Bone marrow (tissue), 2 donors: ENCODE measurements around the gene ARRB2.

Experiments
- DNase-seq, 2 donors: peaks; one replicate each; lab custom pipeline; 2025; lab: John Stamatoyannopoulos, UW

The ARRB2 gene

GRCh38 chr17:4759776-4760236 lies 49.4 kb downstream of the ARRB2 start:
- no peak for DNase-seq

DNA sequence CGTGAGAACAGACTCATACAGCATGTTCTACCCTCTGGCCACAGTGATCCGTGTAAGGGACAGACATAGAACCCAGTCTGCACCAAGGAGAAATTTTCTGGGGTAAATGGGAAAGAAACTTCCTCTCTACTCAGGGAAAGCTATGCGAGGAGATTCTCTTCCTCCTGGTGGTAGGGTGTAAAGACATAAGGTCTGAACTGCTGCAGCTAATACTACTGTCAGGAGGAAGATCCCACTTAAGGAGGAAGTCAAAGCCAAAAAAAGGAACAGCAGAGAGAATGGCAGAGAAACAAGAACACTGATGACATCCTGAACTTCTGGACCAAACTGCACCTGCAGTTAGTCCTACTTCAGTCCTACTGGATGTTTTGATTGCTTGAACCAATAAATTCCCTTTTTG lies 54.2 kb downstream of the ARRB2 start:
- DNase-seq = peak in 1 of 2 donors; percentile 70

DNA sequence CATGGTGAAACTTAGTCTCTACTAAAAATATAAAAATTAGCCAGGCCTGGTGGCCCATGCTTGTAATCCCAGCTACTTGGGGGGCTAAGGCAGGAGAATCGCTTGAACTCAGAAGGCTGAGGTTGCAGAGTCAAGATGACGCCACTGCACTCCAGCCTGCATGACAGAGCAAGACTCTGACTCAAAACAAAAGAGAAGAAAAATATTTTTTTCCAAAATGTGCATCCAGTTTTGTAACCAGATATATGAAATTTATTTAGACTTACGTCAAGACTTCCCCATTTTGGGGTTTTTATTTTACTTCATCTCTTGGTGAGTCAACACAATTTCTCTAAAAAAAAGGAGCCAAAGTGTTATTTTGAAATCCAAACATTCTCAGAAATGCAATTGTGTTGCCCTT lies 55.8 kb downstream of the ARRB2 start:
- peak; percentile 11 to 54 for DNase-seq

DNA sequence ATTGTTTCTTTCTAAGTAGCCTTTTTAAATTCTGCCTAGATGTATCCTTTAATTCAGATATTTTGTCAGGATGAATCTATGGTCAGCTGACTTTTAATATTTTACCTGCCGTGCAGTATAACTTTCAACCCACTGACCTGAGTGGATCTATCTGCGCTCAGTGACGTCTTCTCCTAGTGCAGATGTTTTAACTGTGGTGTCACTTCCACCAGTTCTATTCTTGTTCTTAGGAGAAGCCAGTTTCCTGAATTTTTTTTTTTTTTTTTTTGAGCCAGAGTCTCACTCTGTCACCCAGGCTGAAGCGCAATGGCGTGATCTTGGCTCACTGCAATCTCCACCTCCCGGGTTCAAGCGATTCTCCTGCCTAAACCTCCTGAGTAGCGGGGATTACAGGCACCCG lies 56.3 kb downstream of the ARRB2 start:
- no peak for DNase-seq

DNA sequence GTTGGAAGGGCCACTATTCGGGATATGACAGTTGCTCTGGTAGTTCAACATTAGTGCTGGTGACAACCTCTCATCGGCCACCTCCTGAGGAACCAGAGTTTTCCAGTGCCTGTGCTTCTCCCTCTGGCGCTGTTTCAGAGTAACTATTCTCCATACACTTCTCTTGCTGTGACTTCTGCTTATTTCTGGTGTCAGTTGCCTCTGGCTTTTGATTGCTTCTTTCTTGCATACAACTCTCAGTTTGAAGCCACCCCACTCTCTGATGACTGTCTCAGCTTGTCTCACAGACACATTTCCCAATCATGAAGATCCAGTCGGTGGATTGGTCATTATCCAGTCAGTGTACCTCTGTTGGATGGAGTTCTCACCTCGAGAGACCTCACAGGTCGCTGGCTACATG lies 57.9 kb downstream of the ARRB2 start:
- no peak for DNase-seq

DNA sequence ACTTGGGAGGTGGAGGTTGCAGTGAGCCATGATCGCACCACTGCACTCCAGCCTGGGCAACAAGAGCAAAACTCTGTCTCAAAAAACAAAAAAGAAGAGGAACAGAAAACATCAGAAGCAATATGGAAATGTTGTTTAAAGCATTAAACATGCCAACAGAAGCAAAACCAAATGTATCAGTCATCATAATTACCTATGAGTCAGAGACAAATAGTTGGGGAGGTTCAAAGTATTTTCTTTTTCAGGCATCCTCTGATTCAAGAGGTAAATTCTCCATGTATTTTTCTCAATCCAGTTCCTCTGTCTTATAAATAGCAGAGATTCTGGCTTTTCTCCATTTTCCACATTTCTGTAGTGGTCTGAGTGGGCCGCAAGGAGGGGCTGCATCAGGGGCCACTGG lies 59.2 kb downstream of the ARRB2 start:
- no peak for DNase-seq
